Ishikawa (cell line): ENCODE results near the gene IL4R.

Experiments used
- CEBPB ChIP-seq: IDR thresholded peaks from 2 replicates; pipeline ENCODE4 v1.6.1; 2012
- CREB1 ChIP-seq: IDR thresholded peaks from 2 replicates; pipeline ENCODE4 v1.6.1; 2012; ENCODE audit warnings: low read depth
- EGR1 ChIP-seq: IDR thresholded peaks from 2 replicates; pipeline ENCODE4 v1.6.1; 2012
- EP300 ChIP-seq: IDR thresholded peaks from 2 replicates; pipeline ENCODE4 v1.6.1; 2012; ENCODE audit warnings: borderline replicate concordance
- FOXM1 ChIP-seq: IDR thresholded peaks from 2 replicates; pipeline ENCODE4 v1.6.1; 2012; ENCODE audit warnings: low read depth, borderline replicate concordance
- NFIC ChIP-seq: IDR thresholded peaks from 2 replicates; pipeline ENCODE4 v1.6.1; 2012
- RAD21 ChIP-seq: IDR thresholded peaks from 2 replicates; pipeline ENCODE4 v1.6.1; 2012; ENCODE audit warnings: low read depth
- TAF1 ChIP-seq: IDR thresholded peaks from 2 replicates; pipeline ENCODE4 v1.6.1; 2012; ENCODE audit warnings: low read depth, mild to moderate bottlenecking
- TCF12 ChIP-seq: IDR thresholded peaks from 2 replicates; pipeline ENCODE4 v1.6.1; 2012; ENCODE audit warnings: low read depth
- TEAD4 ChIP-seq: IDR thresholded peaks from 2 replicates; pipeline ENCODE4 v1.6.1; 2012
- YY1 ChIP-seq: IDR thresholded peaks from 2 replicates; pipeline ENCODE4 v1.6.1; 2012; ENCODE audit warnings: low read depth
- ZBTB7A ChIP-seq: IDR thresholded peaks from 2 replicates; pipeline ENCODE4 v1.6.1; 2012; ENCODE audit warnings: low read depth
- TF ChIP-seq, protein P1 (sequence below): IDR thresholded peaks from 2 replicates; pipeline ENCODE4 v1.6.1; 2012
- TF ChIP-seq, protein P2 (sequence below): IDR thresholded peaks from 2 replicates; pipeline ENCODE4 v1.6.1; 2012
- TF ChIP-seq, protein P3 (sequence below): IDR thresholded peaks from 2 replicates; pipeline ENCODE4 v1.6.1; 2012; ENCODE audit warnings: low read depth, mild to moderate bottlenecking

The IL4R gene

DNA sequence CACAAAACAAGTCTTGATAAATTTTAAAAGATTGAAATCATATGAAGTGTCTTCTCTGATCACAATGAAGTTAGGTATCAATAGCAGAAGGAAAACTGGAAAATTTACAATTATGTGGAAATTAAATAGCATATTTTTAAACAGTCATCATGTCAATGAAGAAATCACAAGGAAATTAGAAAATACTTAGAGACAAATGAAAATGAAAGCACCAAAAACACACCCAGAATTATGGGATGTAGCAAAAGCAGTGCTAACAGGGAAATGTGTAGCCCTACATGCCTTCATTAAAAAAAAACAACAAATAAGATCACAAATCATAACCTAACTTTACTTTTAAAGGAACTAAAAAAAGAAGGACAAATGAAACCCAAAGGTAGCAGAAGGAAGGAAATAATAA, 80.7 kb downstream of the IL4R start:
- TF ChIP-seq FOXM1 (no peak), EP300 (no peak), TEAD4 (no peak), YY1 (no peak), EGR1 (no peak), TAF1 (no peak), TCF12 (no peak)
- TF ChIP-seq, protein P1, sequence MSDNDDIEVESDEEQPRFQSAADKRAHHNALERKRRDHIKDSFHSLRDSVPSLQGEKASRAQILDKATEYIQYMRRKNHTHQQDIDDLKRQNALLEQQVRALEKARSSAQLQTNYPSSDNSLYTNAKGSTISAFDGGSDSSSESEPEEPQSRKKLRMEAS = no peak
- TF ChIP-seq, protein P2, sequence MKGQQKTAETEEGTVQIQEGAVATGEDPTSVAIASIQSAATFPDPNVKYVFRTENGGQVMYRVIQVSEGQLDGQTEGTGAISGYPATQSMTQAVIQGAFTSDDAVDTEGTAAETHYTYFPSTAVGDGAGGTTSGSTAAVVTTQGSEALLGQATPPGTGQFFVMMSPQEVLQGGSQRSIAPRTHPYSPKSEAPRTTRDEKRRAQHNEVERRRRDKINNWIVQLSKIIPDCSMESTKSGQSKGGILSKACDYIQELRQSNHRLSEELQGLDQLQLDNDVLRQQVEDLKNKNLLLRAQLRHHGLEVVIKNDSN = no peak

DNA sequence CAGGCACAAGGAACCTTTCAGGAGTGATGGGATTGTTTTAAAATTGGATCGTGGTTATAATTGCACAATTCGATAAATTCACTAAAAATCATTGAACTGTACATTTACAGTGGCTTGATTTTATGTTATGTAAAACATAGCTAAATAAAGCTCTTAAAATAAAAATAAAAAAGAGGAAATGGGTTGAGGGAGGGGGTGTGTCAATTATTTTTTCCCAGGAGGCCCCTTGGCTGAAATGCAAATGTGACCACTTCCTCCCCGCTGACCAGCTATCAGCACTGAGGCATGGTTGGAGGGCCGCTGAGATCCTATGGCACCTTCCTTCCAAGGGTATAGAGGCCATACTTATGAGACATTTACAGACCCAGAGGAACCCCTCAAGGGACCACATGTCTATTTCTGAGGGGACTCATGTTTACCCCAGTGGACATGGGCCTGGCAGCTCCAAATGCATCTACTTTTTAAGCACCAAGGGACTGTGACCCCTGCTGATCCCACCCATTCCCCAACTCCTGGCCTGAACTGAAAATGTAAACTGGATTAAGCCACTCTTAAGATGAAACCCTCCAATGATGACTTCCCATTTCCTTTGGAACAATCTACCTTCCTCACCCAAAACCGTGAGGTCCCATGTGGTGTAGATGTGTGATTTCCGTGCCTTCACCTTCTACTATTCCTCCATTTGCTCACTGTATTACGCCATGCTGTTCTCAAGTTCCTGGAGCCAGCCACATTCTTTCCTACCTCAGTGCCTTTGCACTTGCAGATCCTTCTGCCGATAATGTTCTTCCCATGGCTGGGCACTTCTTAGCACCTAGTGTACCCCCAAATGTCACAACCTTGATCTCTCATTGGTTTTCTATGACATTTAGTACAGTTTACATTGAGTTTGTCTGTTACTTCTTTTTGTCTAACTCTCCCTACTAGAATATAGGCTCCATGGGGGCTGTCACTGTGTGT, 85.4 kb downstream of the IL4R start:
- no peak for TF ChIP-seq TAF1

DNA sequence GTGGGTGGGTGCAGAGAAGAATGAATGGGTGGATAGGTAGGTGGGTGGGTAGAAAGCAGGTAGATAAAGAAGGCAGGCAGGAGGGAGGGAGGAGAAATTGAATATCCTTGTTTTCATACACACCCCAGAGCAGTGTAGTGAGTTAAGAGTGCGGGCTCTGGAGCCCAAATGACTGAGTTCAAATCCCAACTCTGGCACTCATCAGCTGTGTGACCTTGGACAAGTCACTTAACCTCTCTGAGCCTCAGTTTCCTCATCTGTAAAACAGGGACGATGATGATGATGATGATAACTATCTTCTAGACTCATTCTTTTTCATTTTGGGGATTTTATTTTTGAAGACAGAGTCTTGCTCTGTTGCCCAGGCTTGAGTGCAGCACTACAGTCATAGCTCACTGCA, 86.2 kb downstream of the IL4R start:
- TF ChIP-seq CREB1 (no peak), EGR1 (no peak), CEBPB (no peak), NFIC (no peak), RAD21 (no peak), TAF1 (no peak), TEAD4 (no peak), TCF12 (no peak), ZBTB7A (no peak), EP300 (no peak), FOXM1 (no peak), YY1 (no peak)
- TF ChIP-seq, protein P1 = no peak
- TF ChIP-seq, protein P3, sequence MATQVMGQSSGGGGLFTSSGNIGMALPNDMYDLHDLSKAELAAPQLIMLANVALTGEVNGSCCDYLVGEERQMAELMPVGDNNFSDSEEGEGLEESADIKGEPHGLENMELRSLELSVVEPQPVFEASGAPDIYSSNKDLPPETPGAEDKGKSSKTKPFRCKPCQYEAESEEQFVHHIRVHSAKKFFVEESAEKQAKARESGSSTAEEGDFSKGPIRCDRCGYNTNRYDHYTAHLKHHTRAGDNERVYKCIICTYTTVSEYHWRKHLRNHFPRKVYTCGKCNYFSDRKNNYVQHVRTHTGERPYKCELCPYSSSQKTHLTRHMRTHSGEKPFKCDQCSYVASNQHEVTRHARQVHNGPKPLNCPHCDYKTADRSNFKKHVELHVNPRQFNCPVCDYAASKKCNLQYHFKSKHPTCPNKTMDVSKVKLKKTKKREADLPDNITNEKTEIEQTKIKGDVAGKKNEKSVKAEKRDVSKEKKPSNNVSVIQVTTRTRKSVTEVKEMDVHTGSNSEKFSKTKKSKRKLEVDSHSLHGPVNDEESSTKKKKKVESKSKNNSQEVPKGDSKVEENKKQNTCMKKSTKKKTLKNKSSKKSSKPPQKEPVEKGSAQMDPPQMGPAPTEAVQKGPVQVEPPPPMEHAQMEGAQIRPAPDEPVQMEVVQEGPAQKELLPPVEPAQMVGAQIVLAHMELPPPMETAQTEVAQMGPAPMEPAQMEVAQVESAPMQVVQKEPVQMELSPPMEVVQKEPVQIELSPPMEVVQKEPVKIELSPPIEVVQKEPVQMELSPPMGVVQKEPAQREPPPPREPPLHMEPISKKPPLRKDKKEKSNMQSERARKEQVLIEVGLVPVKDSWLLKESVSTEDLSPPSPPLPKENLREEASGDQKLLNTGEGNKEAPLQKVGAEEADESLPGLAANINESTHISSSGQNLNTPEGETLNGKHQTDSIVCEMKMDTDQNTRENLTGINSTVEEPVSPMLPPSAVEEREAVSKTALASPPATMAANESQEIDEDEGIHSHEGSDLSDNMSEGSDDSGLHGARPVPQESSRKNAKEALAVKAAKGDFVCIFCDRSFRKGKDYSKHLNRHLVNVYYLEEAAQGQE = no peak
- TF ChIP-seq, protein P2 = no peak

DNA sequence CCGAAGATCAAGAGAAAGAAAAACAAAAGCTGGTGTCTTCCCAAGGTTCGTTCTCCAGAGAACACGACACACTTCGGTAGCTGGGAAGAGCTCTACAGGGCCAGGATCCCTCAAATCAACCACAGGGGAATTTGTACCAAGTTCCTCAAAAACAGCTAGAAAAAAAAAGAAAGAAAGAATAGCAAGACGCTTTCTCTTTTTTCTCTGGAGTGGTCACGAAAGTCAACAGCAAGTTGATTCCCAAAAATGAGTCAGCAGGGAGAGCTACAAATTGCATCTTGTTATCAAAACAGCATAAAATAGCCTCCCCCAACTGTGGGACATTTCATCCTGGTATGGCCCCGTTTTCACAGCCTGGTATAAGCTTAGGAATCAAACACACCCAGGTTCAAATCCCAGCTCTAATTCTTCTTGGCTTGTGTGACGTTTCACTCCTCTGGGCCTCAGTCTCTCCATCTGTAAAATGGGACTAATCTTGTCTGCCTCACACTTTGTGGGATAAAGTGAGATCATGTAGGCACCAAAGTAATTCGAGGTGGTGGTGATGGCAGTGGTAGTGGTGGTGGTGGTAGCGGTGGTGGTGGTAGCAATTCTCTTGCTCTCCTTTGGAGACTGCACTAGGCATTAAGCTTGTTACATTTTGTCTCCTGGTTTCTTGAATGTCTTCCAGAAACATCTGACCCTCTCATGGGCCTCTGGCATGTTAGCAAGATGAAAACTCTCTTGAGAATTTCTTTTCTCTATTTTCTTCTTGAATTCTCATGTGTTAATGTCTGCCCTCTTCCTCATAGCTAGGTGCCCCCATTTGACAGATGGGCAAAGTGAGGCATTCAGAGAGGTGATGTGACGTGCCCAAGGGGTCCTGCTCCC, 87.2 kb downstream of the IL4R start:
- TF ChIP-seq ZBTB7A = no peak
- TF ChIP-seq NFIC = no peak
- TF ChIP-seq, protein P2 = no peak
- no peak for TF ChIP-seq TEAD4
- TF ChIP-seq, protein P1 = no peak
- TF ChIP-seq FOXM1 = no peak
- no peak for TF ChIP-seq TAF1
- no peak for TF ChIP-seq TCF12
- TF ChIP-seq, protein P3 = no peak
- no peak for TF ChIP-seq RAD21
